ENCODE measurements around the gene ADGRL1. TPM values are rescaled to one million over a fixed set of nuclear protein-coding genes. Genes with fewer than 3 reads are reported as not detected.

Gene ADGRL1
- 52.5 TPM for total RNA-seq

DNA sequence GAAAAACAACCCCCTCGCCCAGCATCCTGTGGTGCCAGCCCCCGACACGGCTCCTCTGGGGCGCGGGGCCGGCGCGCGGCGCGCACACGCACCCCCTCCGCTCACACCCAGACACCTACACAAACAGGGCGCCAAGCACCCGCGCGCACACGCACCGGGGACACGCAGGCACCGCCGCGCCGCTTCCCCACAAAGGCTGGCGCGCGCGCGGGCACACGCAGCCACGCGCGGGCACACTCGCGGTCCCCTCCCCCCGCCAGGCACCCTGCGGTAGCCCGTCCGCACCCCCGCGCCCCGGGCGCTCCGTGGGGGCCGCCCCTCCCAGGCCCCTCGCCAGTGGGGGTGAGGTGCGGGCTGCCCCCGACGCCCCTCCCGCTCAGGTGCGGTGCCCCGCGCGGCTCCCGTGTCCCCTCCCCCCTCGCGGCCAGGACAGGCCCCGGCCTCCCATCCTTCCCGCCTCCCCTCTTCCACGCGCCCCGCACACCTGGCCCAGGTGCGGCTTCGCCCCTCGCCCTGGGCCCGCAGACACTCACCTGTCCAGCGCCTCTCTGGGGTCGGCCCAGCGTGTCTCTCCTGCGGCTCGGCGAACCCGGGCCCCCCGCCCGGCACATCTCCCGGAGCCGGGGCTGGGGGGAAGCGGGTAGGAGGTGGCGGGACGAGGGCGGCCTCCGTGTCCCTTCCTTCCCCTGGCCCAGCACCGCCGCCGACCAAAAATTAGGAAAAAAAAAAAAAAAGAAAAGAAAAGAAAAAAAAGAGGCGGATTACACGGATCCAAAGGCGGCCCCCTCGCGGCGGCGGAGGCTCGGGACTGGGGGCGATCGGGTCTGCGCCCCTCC is at the start of gene ADGRL1:
Gene ADGRL1, minus strand, starts transcription at position 718 of the 836 bp plus-strand sequence. CDS start 22,567 bp downstream, outside the sequence.

DNA sequence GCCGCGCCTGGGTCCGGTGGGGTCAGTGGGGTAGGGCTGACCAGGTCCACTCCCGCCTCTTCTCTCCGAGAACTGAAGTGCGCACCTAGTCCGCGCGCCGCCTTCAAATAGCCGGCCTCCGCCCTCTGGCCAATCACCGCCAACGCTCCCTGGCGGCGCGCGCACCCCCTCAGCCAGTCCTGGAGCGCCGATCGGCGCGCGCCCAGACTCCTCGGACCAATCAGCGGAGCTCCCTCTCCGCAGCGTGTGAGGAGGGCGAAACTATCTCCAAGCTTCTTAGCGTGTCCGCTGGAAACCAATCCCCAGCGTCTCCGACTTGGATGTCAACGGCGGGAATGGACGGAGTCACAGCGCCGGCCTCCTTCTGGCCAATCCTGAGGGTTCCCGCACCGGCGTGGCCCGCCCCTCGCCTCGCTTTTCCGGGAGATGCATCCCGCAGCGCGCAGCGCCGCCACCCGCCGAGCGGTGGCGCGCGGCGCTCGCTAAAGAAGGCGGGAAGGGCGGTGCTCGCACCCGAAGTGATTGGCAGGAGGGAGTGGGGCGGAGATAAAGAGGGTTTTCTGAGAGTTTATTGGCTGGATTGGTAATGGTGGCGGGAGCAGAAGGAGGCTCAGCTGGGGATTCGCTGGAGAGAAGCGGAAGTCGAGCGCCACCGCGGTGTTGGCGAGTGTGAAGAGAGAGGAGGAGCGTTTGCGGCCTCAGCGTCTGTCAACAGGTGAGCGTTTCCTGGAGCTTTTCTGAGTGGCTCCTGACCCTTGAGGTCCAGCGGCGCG is 69.3 kb downstream of the ADGRL1 start, which contains the start of gene ASF1B:
Gene ASF1B, minus strand, starts transcription at position 81 of the 773 bp plus-strand sequence. CDS start 133 bp downstream, outside the sequence.

GRCh38 chr19:14117668-14118164 is 88.3 kb downstream of the ADGRL1 start, which contains the start of gene PRKACA:
Gene PRKACA (minus strand): TSS chr19:14117762. CDS start chr19:14117547, 215 bp downstream.

Small RNA genes within 50 kb of the gene (small RNA-seq; reads per million reads assigned to genes)
- not detected for gene RN7SL231P (ENCODE audit: low replicate concordance)

Other genes starting within 250 kb of the ADGRL1 start
- 14.8 TPM for gene RFX1, start 199.8 kb downstream of the ADGRL1 start, total RNA-seq
- gene RLN3, start 178.0 kb downstream of the ADGRL1 start, total RNA-seq, result not detected
- 7.2 TPM for gene IL27RA, start 174.4 kb downstream of the ADGRL1 start, total RNA-seq
- 5.0 TPM for gene PALM3, start 144.1 kb downstream of the ADGRL1 start, total RNA-seq
- gene MISP3, start 133.4 kb downstream of the ADGRL1 start, total RNA-seq, result 6.6 TPM
- gene C19orf67, start 120.4 kb downstream of the ADGRL1 start, total RNA-seq, result not detected
- 39.5 TPM for gene SAMD1, start 115.4 kb downstream of the ADGRL1 start, total RNA-seq
- 76.0 TPM for gene PRKACA, start 88.4 kb downstream of the ADGRL1 start, total RNA-seq
- gene ASF1B, start 69.6 kb downstream of the ADGRL1 start, total RNA-seq, result 16.7 TPM
- 34.0 TPM for gene ADGRE5, start 175.3 kb upstream of the ADGRL1 start, total RNA-seq
- gene DDX39A, start 213.2 kb upstream of the ADGRL1 start, total RNA-seq, result 41.5 TPM
- 105 TPM for gene PKN1, start 227.1 kb upstream of the ADGRL1 start, total RNA-seq

All from metanephros (tissue), 2 donors.